Lung (tissue), 12 donors: Measurements from ENCODE around the gene CERCAM. TPM values are rescaled to one million over a fixed set of nuclear protein-coding genes. Genes with fewer than 3 reads are reported as not detected.

Experiments used
- ATAC-seq: fragments of 200-7000 bp; cut with Tn5 transposase; one replicate; pipeline ENCODE4 v1.9.1; 2020; ENCODE audit warnings: moderate number of reproducible peaks; ENCODE audit not compliant: insufficient read depth, low FRiP score
- DNase-seq, 3 donors: peaks; one replicate each; pipeline ENCODE4 v3.0.0-alpha.2; 2013 to 2017
- H3K27ac ChIP-seq, 2 donors: one replicate each; pipeline ENCODE4 v1.5.1; 2013; ENCODE audit warnings: mild to moderate bottlenecking in 2 of 2, moderate library complexity in 2 of 2, control low read depth in 1 of 2, inconsistent platforms in 1 of 2, low read depth in 1 of 2, low read length in 1 of 2
- H3K27me3 ChIP-seq, 3 donors: one replicate each; pipeline ENCODE4 v1.5.1; 2013; ENCODE audit warnings: low read length in 2 of 3; ENCODE audit not compliant: control insufficient read depth in 3 of 3, insufficient read depth in 3 of 3
- H3K36me3 ChIP-seq, 4 donors: one replicate each; pipeline ENCODE4 v1.5.1; 2013; ENCODE audit warnings: low read length in 4 of 4, mild to moderate bottlenecking in 1 of 4, moderate library complexity in 1 of 4; ENCODE audit not compliant: control insufficient read depth in 4 of 4, insufficient read depth in 4 of 4
- H3K4me1 ChIP-seq, 5 donors: one replicate each; pipeline ENCODE4 v1.5.1; 2013; ENCODE audit warnings: low read length in 5 of 5, mild to moderate bottlenecking in 2 of 5, moderate library complexity in 1 of 5; ENCODE audit not compliant: control insufficient read depth in 5 of 5, insufficient read depth in 5 of 5
- H3K4me3 ChIP-seq: one replicate; pipeline ENCODE4 v1.5.1; 2013; ENCODE audit warnings: mild to moderate bottlenecking, control low read depth, moderate library complexity
- H3K9ac ChIP-seq, 2 donors: one replicate each; pipeline ENCODE4 v1.5.1; 2013; ENCODE audit warnings: low read length in 2 of 2, control low read depth in 1 of 2; ENCODE audit not compliant: insufficient read depth in 1 of 2
- H3K9me3 ChIP-seq, 4 donors: one replicate each; pipeline ENCODE4 v1.5.1; 2013; ENCODE audit warnings: low read length in 3 of 4, mild to moderate bottlenecking in 1 of 4, moderate library complexity in 1 of 4; ENCODE audit not compliant: control insufficient read depth in 4 of 4, insufficient read depth in 3 of 4
- CTCF ChIP-seq: IDR thresholded peaks from 2 replicates; pipeline ENCODE4 v1.5.1; 2012; ENCODE audit warnings: mild to moderate bottlenecking; ENCODE audit errors: control extremely low read depth, extremely low read depth
- WGBS, 2 donors: extraction: QIAGEN DNeasy Blood & Tissue Kit; methylation state at CpG; one replicate each; pipeline ENCODE4 v1.1.7; 2013; 5-methylcytosine and 5-hydroxymethylcytosine counted together
- polyA plus RNA-seq, 2 donors: library from polyadenylated mRNA; stranded (reverse); fragments of 200-250 nt; gene quantifications; one replicate each; pipeline ENCODE4 v1.2.1, GENCODE V29; 2013
- total RNA-seq, 2 donors: library from RNA; depleted of rRNA in 1 of 2; stranded (reverse); fragments of >200 nt in 1 of 2; gene quantifications; one replicate each; pipeline ENCODE4 v1.2.1, GENCODE V29; 2014 to 2021
- donor health status: control.
- donor health status: control.
- donor health status: Bipolar disorder and iron deficiency.
- donor health status: healthy.
- donor health status: DM: yes; HTN: yes; CAD: no.

Gene CERCAM
- total and polyA plus RNA-seq, 4 donors: 6.0 to 27.5 (median 14.3) TPM

- Histone ChIP-seq H3K4me3 (no peak overlapping the region), H3K4me1 (no peaks in the 10 kb centered on the region), H3K36me3 (peaks cover 8 to 29% (median 11%) of the 10 kb centered on the region in 4 donors), H3K9me3 (no peaks in the 10 kb centered on the region), H3K27me3 (no peaks in the 10 kb centered on the region), H3K9ac (no peak overlapping the region), H3K27ac (no peak overlapping the region)
- WGBS, 2 donors: 36 to 70% methylated on average over 5 of the region's 5 CpGs
- ATAC-seq (no peak), DNase-seq (peak in 1 of 3 donors; percentile 16)
- no peak for TF ChIP-seq CTCF
Observed at GRCh38 chr9:128470560-128470959, 49.9 kb downstream of the CERCAM start.

DNA sequence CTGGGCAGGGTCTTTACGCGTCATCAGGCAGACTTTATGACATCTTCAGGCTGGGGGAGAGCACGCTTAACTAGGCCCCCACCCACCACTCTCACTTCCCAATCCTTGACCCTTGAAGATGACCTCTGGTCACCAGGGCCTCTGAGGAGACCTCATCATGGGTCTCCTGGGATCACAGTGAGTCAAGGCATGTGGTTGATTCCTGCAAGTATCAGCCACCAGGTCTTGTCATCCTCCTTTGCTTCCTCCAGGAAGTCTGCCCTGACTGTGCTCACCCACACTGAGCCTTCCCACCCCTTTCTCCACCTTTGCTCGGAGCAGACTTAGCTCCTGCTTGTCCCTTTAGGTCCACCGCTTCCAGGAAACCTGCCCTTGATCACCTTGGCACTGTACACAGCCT lies 52.4 kb downstream of the CERCAM start:
- 90 to 99% methylated on average over 5 of the region's 5 CpGs for WGBS, 2 donors
- no peak for TF ChIP-seq CTCF
- no peak overlapping the region for H3K27ac ChIP-seq
- no peak for DNase-seq
- no peak overlapping the region for H3K9ac ChIP-seq
- no peaks in the 10 kb centered on the region for H3K4me1 ChIP-seq
- no peak overlapping the region for H3K4me3 ChIP-seq
- H3K36me3 ChIP-seq: peaks cover 6 to 27% (median 13%) of the 10 kb centered on the region in 4 donors
- no peaks in the 10 kb centered on the region for H3K9me3 ChIP-seq
- no peaks in the 10 kb centered on the region for H3K27me3 ChIP-seq
- ATAC-seq: no peak

DNA sequence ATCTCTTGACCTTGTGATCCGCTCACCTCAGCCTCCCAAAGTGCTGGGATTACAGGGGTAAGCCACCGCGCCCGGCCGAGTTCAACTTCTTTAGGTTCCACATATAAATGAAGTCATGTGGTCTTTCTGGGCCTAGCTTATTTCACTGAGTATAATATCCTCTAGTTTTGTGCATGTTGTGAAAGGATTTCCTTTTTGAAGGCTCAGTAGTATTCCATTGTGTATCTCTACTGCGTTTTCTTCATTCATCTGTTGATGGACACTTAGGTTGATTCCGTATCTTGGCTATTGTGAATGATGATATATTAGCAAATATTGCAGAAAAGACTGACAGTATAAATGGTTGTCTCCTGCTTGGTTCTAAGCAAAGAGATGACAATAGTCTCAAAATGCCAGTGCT lies 55.2 kb downstream of the CERCAM start:
- TF ChIP-seq CTCF: no peak
- Histone ChIP-seq H3K9ac (no peak overlapping the region), H3K27ac (no peak overlapping the region), H3K9me3 (no peaks in the 10 kb centered on the region), H3K36me3 (peaks cover 0 to 25% (median 17%) of the 10 kb centered on the region in 4 donors), H3K4me1 (no peaks in the 10 kb centered on the region), H3K4me3 (no peak overlapping the region), H3K27me3 (no peaks in the 10 kb centered on the region)
- DNase-seq (no peak), ATAC-seq (no peak)
- 97 to 98% methylated on average over 7 of the region's 7 CpGs for WGBS, 2 donors

GRCh38 chr9:128479262-128479661 lies 58.6 kb downstream of the CERCAM start:
- ATAC-seq: no peak
- 89 to 97% methylated on average over 1 of the region's 1 CpG for WGBS, 2 donors

More at GRCh38 chr9:128479262-128479661, 58.6 kb downstream of the CERCAM start:
- H3K36me3 ChIP-seq: peaks cover 4 to 26% (median 19%) of the 10 kb centered on the region in 4 donors
- no peak overlapping the region for H3K9ac ChIP-seq
- H3K27me3 ChIP-seq: no peaks in the 10 kb centered on the region
- H3K27ac ChIP-seq: no peak overlapping the region
- H3K4me3 ChIP-seq: no peak overlapping the region
- no peaks in the 10 kb centered on the region for H3K9me3 ChIP-seq
- DNase-seq: no peak
- TF ChIP-seq CTCF: no peak
- no peaks in the 10 kb centered on the region for H3K4me1 ChIP-seq
